Stimulated activated CD8-positive, alpha-beta memory T cell treated with anti-CD3 and anti-CD28 coated beads, Interleukin-15, amount 100 ng/mL, for 24 hours (primary cell): Measurements from ENCODE around the gene HOXB2.
"Not testable (repeated sequence)": the region's sequence is repeated elsewhere in the genome, so short reads cannot be mapped to it uniquely, and the experiment has no call there.

Experiments used
- DNase-seq: peaks from one replicate; pipeline ENCODE4 v3.0.0-alpha.2; 2020; ENCODE audit warnings: low read depth

The HOXB2 gene

GRCh38 chr17:48514477-48514876 is 30.4 kb downstream of the HOXB2 start:
- no peak for DNase-seq

DNA sequence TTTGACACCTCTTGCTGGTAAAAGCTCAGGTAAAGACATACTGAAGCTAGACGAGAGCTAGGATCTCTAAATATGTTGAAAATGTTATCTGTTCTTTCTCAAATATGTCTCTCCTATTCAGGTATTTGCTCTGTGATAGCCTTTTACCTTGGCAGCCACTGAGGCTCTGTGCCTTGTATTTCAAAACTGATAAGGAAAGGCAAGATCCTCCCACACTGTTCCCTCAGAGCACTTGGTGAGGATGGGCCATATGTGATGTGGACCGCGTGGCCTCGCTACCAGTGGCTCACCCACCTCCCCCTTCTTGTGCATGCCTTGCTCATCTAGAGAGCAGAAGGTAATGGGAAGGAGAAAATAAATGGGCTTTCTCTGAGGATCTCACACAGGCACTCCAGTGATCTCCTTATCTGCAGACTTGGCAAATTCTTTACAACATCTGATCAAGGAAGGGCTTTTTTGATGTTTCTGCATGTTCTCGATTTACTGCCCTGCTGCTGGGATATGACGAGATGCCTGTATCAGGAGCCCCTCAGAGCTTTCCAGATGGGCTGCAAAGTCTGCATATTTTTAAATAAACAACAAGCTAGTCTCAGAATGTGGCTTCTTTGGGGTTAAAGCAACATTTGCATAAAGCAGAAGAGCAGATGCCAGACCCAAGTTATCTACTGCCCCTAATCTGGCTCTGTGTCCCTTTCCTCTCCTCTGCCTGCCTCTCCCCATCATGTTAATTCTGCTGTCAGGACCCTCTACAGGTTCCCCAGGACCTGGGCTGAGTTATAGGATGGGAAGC is 31.0 kb downstream of the HOXB2 start:
- DNase-seq: no peak

- DNase-seq: no peak
Measured at GRCh38 chr17:48513097-48513496, 31.8 kb downstream of the HOXB2 start.

- DNase-seq: no peak
Measured at GRCh38 chr17:48510761-48511604, 33.9 kb downstream of the HOXB2 start.

- no peak for DNase-seq
Measured at GRCh38 chr17:48510381-48510760, 34.5 kb downstream of the HOXB2 start.

GRCh38 chr17:48509708-48510107 is 35.2 kb downstream of the HOXB2 start:
- DNase-seq: not testable (repeated sequence)

- DNase-seq: no peak
Measured at GRCh38 chr17:48506246-48506645, 38.7 kb downstream of the HOXB2 start.

DNA sequence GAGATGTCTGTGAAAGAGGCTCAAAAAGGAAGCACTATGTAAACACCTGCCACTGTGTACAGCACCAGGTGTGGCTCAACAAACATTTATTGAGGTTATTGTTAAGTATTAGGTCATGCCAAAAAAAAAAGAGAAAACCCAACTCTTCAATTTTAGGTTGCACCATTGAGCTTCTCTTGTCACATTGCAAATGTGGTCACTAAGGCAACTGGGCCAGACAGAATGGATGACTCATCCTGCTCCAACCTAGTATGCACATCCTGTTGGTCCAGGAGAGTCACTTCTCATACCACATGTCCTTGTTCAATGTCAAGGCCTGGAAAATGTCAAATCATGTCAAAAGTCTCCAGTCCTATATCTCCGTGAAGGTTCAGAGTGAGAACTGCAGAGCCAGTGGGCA is 39.1 kb downstream of the HOXB2 start:
- DNase-seq: no peak

GRCh38 chr17:48504953-48505352 is 40.0 kb downstream of the HOXB2 start:
- DNase-seq: no peak

GRCh38 chr17:48503747-48504146 is 41.2 kb downstream of the HOXB2 start:
- DNase-seq: no peak

DNA sequence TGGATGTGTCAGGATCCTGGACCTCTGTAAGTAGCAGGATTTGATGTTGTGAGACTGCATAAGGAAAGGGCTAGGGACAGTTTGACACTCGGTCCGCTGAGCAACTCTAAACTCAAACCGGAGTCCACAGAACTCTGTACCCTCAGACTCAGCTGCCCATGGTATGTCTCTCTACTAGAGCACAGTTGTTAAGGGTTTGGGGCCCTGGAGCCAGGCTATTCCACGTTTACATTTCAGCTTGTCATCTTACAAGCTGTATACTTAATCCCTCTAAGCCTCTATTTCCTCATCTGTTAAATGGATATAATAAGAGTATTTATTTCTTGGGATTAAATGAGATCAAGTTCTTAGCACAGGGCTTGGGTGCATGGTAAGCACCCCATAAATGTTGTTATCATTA is 42.0 kb downstream of the HOXB2 start:
- no peak for DNase-seq

DNA sequence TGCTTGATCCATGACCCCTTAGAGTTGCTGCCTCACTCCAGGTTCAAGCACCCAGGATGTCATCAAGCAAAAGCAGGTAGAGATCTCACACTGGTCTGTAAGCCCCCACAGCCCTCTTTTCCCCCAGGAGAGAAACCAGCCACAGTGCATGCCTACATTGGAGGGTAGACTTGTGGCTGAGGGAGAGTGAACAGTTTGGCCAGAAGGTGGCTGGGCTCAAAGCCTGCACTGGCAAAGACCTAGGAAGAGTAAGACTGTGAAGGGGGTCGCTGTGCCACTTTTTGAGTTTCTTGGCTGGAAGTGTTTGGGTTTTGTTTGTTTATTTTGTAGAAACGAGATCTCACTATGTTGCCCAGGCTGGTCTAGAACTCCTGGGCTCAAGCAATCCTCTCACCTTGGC is 42.6 kb downstream of the HOXB2 start:
- no peak for DNase-seq

GRCh38 chr17:48500435-48501426 is 44.2 kb downstream of the HOXB2 start:
- no peak for DNase-seq

DNA sequence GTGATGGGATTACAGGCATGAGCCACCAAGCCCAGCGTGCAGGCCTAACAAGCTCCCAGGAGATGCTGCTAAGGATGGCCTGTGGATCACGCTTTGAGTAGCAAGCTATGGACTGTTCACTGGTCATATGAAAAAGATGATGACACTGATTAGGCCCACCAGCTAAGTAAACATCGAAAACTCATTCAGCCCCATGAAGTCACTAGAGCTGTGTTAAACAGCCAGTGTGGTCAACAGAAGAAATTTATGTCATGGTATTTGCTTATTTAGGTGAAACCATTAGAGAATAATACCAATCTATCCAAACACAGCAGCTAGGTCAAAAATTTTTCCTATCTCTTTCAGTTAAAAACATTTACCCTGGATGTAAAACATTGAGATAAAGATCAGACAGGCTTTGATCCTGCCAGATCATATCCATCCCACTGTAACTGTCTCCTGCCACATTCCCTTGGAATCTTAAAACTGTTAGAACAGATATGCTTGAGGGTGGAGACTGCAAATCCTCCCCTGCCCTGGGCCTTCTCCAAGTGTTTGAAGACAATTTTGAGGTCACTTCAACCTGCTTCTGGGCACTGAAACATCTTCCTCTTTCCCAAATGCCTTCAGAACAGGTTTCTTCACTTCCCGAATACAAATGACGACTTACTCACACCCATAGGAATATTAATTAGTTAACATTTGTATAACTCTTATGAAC is 45.0 kb downstream of the HOXB2 start:
- no peak for DNase-seq

- no peak for DNase-seq
Measured at GRCh38 chr17:48499248-48499647, 45.7 kb downstream of the HOXB2 start.

DNA sequence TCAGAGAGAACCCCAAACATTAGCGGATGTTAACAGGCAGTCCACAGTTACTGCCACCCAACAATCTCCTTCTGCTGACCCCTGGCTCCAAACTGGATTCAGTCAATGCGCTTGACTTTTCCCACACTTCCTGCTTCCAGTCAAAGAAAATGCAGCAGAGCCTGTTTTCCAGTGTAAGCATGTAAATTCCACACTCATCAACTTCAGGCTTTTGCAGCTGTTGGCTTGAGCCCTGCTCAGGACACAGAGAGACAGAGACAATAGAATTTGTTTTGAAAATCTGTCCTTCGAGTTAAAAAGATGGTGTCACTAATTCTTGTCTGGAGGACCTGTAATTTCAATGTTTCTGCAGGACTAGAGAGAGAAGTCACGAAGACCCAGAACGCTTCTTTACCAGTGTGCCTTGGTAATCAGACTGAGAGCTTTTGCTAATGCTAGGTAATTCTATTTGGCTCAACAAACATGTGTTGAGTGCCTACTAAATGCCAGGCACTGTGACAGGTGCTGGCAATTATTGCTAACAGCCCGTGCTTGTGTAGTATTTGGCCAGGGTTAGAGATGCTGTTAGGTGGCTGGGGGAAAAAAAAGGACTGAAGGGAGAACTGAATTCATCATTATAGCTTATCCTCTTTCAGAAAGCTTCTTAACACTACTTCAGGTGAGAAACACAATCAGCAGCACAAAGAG is 46.6 kb downstream of the HOXB2 start:
- no peak for DNase-seq

DNA sequence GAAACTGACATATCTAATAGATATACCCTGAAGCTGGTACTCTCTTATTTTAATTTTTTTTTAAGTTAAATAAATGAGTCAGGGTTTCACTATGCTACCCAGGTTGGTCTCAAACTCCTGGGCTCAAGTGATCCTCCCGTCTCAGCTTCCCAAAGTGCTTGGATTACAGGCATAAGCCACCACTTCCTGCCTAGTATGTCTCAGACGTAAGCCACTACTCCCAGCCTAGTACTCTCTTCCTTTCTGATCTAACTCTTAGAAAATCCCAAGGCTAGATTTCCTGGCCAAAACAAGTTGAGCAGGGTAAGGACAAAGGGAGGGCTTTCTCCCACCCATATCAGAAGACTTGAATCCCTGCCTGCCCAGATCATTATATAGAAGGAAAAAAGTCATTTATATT is 47.8 kb downstream of the HOXB2 start:
- no peak for DNase-seq

DNA sequence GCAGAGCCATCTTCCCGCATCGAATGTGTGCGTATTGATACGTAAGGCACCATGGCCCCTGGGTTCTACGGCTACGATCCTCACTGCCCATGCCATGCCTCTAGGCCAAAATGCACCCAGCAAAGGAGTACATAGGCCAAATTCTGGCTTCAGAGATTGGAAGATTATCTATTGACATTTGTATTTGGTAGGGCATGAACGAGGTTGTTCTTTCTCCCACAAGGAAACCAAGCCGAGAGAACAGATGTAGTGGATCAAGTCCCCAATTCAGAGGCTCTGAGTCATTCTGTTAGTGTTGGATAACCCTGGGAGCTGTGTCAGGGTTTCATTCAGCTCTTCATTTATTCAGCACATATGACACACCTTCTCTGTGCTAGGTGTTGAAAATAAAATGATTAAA is 50.6 kb downstream of the HOXB2 start:
- DNase-seq: no peak
